PFSK-1 (cell line): ENCODE measurements around the gene APC2. TPM values are rescaled to one million over a fixed set of nuclear protein-coding genes. Genes with fewer than 3 reads are reported as not detected.

ENCODE experiments used
- FOXP2 ChIP-seq: optimal IDR thresholded peaks from 2 replicates; pipeline ENCODE3; 2011; ENCODE audit warnings: borderline replicate concordance, control low read depth, inconsistent platforms; ENCODE audit not compliant: insufficient read depth; ENCODE audit errors: extremely low read length, extremely low read depth
- POLR2AphosphoS5 ChIP-seq: IDR thresholded peaks from 2 replicates; pipeline ENCODE4 v1.6.1; 2012; ENCODE audit warnings: low read depth, mild to moderate bottlenecking, control low read depth, low read length, moderate library complexity
- REST ChIP-seq, 2 experiments: IDR thresholded peaks; 2 replicates each; pipeline versions ENCODE4 v1.6.1 to v1.8.0; 2011 to 2012; ENCODE audit warnings: low read depth in 2 of 2, low read length in 2 of 2, control low read depth in 1 of 2, inconsistent platforms in 1 of 2, mild to moderate bottlenecking in 1 of 2, moderate library complexity in 1 of 2; ENCODE audit not compliant: insufficient read depth in 1 of 2
- SIN3A ChIP-seq: IDR thresholded peaks from 2 replicates; pipeline ENCODE4 v1.6.1; 2012; ENCODE audit warnings: mild to moderate bottlenecking, low read length, moderate library complexity, borderline replicate concordance; ENCODE audit not compliant: insufficient read depth
- TAF1 ChIP-seq: IDR thresholded peaks from 2 replicates; pipeline ENCODE4 v1.6.1; 2012; ENCODE audit warnings: low read length, control low read depth, borderline replicate concordance; ENCODE audit not compliant: insufficient read depth
- polyA plus RNA-seq: library from polyadenylated mRNA; unstranded; fragments of >200 nt; gene quantifications from one replicate; pipeline ENCODE4 v1.2.1, GENCODE V29; 2012; ENCODE audit warnings: low read depth, missing spikeins; ENCODE audit not compliant: insufficient read length

Gene APC2
- 7.4 TPM for polyA plus RNA-seq

- TF ChIP-seq TAF1 (no peak), REST (IDR thresholded peaks at IDR 0.05; ENCODE audit: insufficient read depth in 1 of 2, low read depth in 2 of 2, low read length in 2 of 2) (no peak), SIN3A (no peak), FOXP2 (no peak), POLR2AphosphoS5 (no peak)
Observed at GRCh38 chr19:1449467-1450442, at the start of gene APC2. APC2 (plus strand) TSS chr19:1450121; CDS start chr19:1453002, 2,881 bp downstream.

GRCh38 chr19:1400281-1401137, 49.4 kb upstream of the APC2 start:
- TF ChIP-seq TAF1 (no peak), FOXP2 (no peak), REST (IDR thresholded peaks at IDR 0.05; ENCODE audit: insufficient read depth in 1 of 2, low read depth in 2 of 2, low read length in 2 of 2) (no peak), SIN3A (no peak), POLR2AphosphoS5 (no peak; the same call in 1 of the 2 replicates)

GRCh38 chr19:1401138-1401888, 48.6 kb upstream of the APC2 start, which contains the start of gene GAMT:
GAMT (minus strand) TSS chr19:1401542; CDS start chr19:1401476, 66 bp downstream.
- TF ChIP-seq SIN3A (no peak), TAF1 (no peak), FOXP2 (peak; percentile 44), POLR2AphosphoS5 (peak; percentile 59)

- TF ChIP-seq REST (IDR thresholded peaks at IDR 0.05; ENCODE audit: insufficient read depth in 1 of 2, low read depth in 2 of 2, low read length in 2 of 2) (no peak), SIN3A (no peak), FOXP2 (no peak), TAF1 (no peak), POLR2AphosphoS5 (no peak)
Observed at GRCh38 chr19:1401889-1402217, 48.1 kb upstream of the APC2 start.
